Effector memory CD8-positive, alpha-beta T cell (primary cell): ENCODE measurements around the gene NT5C1A.
A peak's percentile ranks its signal among the peaks of the same experiment; 100 is the strongest.

Experiments
- ATAC-seq: fragments of 150-1000 bp; cut with Tn5 transposase; replicated peaks from 2 replicates; pipeline ENCODE4 v1.10.0; 2021; ENCODE audit warnings: mild to moderate bottlenecking, moderate library complexity
- DNase-seq, 3 experiments: peaks; one replicate each; pipeline ENCODE4 v3.0.0; 2021
- H3K27ac Mint-ChIP-seq, 2 donors: one replicate each; pipeline ENCODE4 v1.8.0; 2022; ENCODE audit warnings: mild to moderate bottlenecking in 2 of 2, mixed read lengths in 2 of 2, moderate library complexity in 2 of 2
- H3K27me3 Mint-ChIP-seq, 2 donors: one replicate each; pipeline ENCODE4 v1.8.0; 2022; ENCODE audit warnings: mixed read lengths in 2 of 2
- H3K36me3 Mint-ChIP-seq: one replicate; pipeline ENCODE4 v1.8.0; 2022; ENCODE audit warnings: mild to moderate bottlenecking, moderate library complexity, mixed read lengths; ENCODE audit not compliant: insufficient read depth
- H3K4me1 Mint-ChIP-seq, 2 donors: one replicate each; pipeline ENCODE4 v1.8.0; 2022; ENCODE audit warnings: low read depth in 2 of 2, mixed read lengths in 2 of 2
- H3K4me3 Mint-ChIP-seq, 2 donors: one replicate each; pipeline ENCODE4 v1.8.0; 2022; ENCODE audit warnings: mild to moderate bottlenecking in 2 of 2, mixed read lengths in 2 of 2, moderate library complexity in 2 of 2
- H3K9me3 Mint-ChIP-seq, 2 donors: one replicate each; pipeline ENCODE4 v1.8.0; 2022; ENCODE audit warnings: mixed read lengths in 2 of 2

NT5C1A gene

GRCh38 chr1:39650431-39650830, 21.5 kb downstream of the NT5C1A start:
- ATAC-seq, result no peak
- no peak for DNase-seq

GRCh38 chr1:39649636-39650185, 22.2 kb downstream of the NT5C1A start:
- Mint-ChIP-seq H3K27ac (no peak overlapping the region), H3K4me1 (peaks cover 0 to 4% of the 10 kb centered on the region in 2 donors)
- ATAC-seq, result no peak

More at GRCh38 chr1:39650431-39650830, 21.5 kb downstream of the NT5C1A start:
- no peaks in the 10 kb centered on the region for H3K9me3 Mint-ChIP-seq
- no peak overlapping the region for H3K4me3 Mint-ChIP-seq
- H3K4me1 Mint-ChIP-seq, result peaks cover 0 to 4% of the 10 kb centered on the region in 2 donors
- H3K36me3 Mint-ChIP-seq, result no peaks in the 10 kb centered on the region
- no peak overlapping the region for H3K27ac Mint-ChIP-seq
- H3K27me3 Mint-ChIP-seq, result peaks cover 0 to 12% of the 10 kb centered on the region in 2 donors

GRCh38 chr1:39648496-39648895, 23.4 kb downstream of the NT5C1A start:
- Mint-ChIP-seq H3K27ac (no peak overlapping the region), H3K9me3 (no peaks in the 10 kb centered on the region), H3K4me3 (no peak overlapping the region), H3K36me3 (no peaks in the 10 kb centered on the region), H3K4me1 (peaks cover 0 to 3% of the 10 kb centered on the region in 2 donors), H3K27me3 (peaks cover 0 to 4% of the 10 kb centered on the region in 2 donors)
- DNase-seq, result no peak
- no peak for ATAC-seq

More at GRCh38 chr1:39649636-39650185, 22.2 kb downstream of the NT5C1A start:
- Mint-ChIP-seq H3K9me3 (no peaks in the 10 kb centered on the region), H3K4me3 (no peak overlapping the region), H3K36me3 (no peaks in the 10 kb centered on the region), H3K27me3 (peaks cover 0 to 12% of the 10 kb centered on the region in 2 donors)
- DNase-seq, result no peak

- H3K4me3 Mint-ChIP-seq, result no peak overlapping the region
- peaks cover 0 to 11% of the 10 kb centered on the region in 2 donors for H3K27me3 Mint-ChIP-seq
- no peaks in the 10 kb centered on the region for H3K4me1 Mint-ChIP-seq
- no peaks in the 10 kb centered on the region for H3K36me3 Mint-ChIP-seq
- ATAC-seq (no peak), DNase-seq (no peak)
- H3K9me3 Mint-ChIP-seq, result no peaks in the 10 kb centered on the region
- no peak overlapping the region for H3K27ac Mint-ChIP-seq
Observed at GRCh38 chr1:39647247-39647646, 24.7 kb downstream of the NT5C1A start.

GRCh38 chr1:39646232-39647081, 25.4 kb downstream of the NT5C1A start:
- Mint-ChIP-seq H3K27ac (no peak overlapping the region), H3K9me3 (no peaks in the 10 kb centered on the region), H3K27me3 (peaks cover 0 to 11% of the 10 kb centered on the region in 2 donors), H3K4me3 (no peak overlapping the region), H3K36me3 (no peaks in the 10 kb centered on the region), H3K4me1 (no peaks in the 10 kb centered on the region)
- no peak for DNase-seq
- no peak for ATAC-seq

GRCh38 chr1:39645411-39646043, 26.4 kb downstream of the NT5C1A start:
- DNase-seq, result no peak
- Mint-ChIP-seq H3K4me3 (no peak overlapping the region), H3K27me3 (peaks cover 5 to 18% of the 10 kb centered on the region in 2 donors), H3K9me3 (no peaks in the 10 kb centered on the region), H3K27ac (no peak overlapping the region), H3K4me1 (no peaks in the 10 kb centered on the region), H3K36me3 (no peaks in the 10 kb centered on the region)
- no peak for ATAC-seq

GRCh38 chr1:39643705-39644104, 28.2 kb downstream of the NT5C1A start:
- peaks cover 6 to 27% of the 10 kb centered on the region in 2 donors for H3K27me3 Mint-ChIP-seq
- no peaks in the 10 kb centered on the region for H3K36me3 Mint-ChIP-seq
- no peak for DNase-seq
- no peak overlapping the region for H3K27ac Mint-ChIP-seq
- no peaks in the 10 kb centered on the region for H3K9me3 Mint-ChIP-seq
- ATAC-seq, result no peak
- peaks cover 0 to 5% of the 10 kb centered on the region in 2 donors for H3K4me1 Mint-ChIP-seq
- no peak overlapping the region for H3K4me3 Mint-ChIP-seq

- Mint-ChIP-seq H3K4me1 (peaks cover 0 to 5% of the 10 kb centered on the region in 2 donors), H3K36me3 (no peaks in the 10 kb centered on the region), H3K9me3 (no peaks in the 10 kb centered on the region), H3K4me3 (no peak overlapping the region), H3K27me3 (peaks cover 13 to 36% of the 10 kb centered on the region in 2 donors), H3K27ac (no peak overlapping the region)
- no peak for DNase-seq
- ATAC-seq, result no peak
Observed at GRCh38 chr1:39642796-39643195, 29.1 kb downstream of the NT5C1A start.

- Mint-ChIP-seq H3K27ac (no peak overlapping the region), H3K9me3 (no peaks in the 10 kb centered on the region), H3K4me3 (peak overlapping the region in 1 of 2 donors; percentile 41), H3K36me3 (no peaks in the 10 kb centered on the region), H3K4me1 (peaks cover 0 to 5% of the 10 kb centered on the region in 2 donors), H3K27me3 (peaks cover 28 to 56% of the 10 kb centered on the region in 2 donors)
- no peak for ATAC-seq
- DNase-seq, result no peak
Observed at GRCh38 chr1:39640861-39641260, 31.0 kb downstream of the NT5C1A start.

GRCh38 chr1:39639305-39640130, 32.4 kb downstream of the NT5C1A start, which contains the start of gene HEYL:
TSS of gene HEYL (minus strand) at chr1:39639643. CDS start at chr1:39639625, 18 bp downstream.
- H3K9me3 Mint-ChIP-seq, result no peaks in the 10 kb centered on the region
- DNase-seq, result peak; percentile 6 to 21 (median 20)
- H3K36me3 Mint-ChIP-seq, result no peaks in the 10 kb centered on the region
- peak; percentile 67 for ATAC-seq
- H3K27ac Mint-ChIP-seq, result no peak within 1 kb of the TSS
- peaks cover 33 to 69% of the 10 kb centered on the region in 2 donors for H3K27me3 Mint-ChIP-seq
- peak within 1 kb of the TSS; percentile 41 to 47 for H3K4me3 Mint-ChIP-seq
- H3K4me1 Mint-ChIP-seq, result peaks cover 0 to 5% of the 10 kb centered on the region in 2 donors

GRCh38 chr1:39638965-39639304, 33.0 kb downstream of the NT5C1A start:
- Mint-ChIP-seq H3K27me3 (peaks cover 33 to 75% of the 10 kb centered on the region in 2 donors), H3K36me3 (no peaks in the 10 kb centered on the region), H3K4me3 (peak overlapping the region in 1 of 2 donors; percentile 5), H3K27ac (no peak overlapping the region), H3K4me1 (peaks cover 0 to 5% of the 10 kb centered on the region in 2 donors), H3K9me3 (no peaks in the 10 kb centered on the region)
- ATAC-seq (no peak), DNase-seq (no peak)

- Mint-ChIP-seq H3K27me3 (peaks cover 33 to 73% of the 10 kb centered on the region in 2 donors), H3K36me3 (no peaks in the 10 kb centered on the region), H3K4me3 (no peak overlapping the region), H3K4me1 (peaks cover 0 to 5% of the 10 kb centered on the region in 2 donors), H3K27ac (no peak overlapping the region), H3K9me3 (no peaks in the 10 kb centered on the region)
- ATAC-seq (no peak), DNase-seq (no peak)
Observed at GRCh38 chr1:39637361-39637760, 34.5 kb downstream of the NT5C1A start.

GRCh38 chr1:39635871-39636210, 36.1 kb downstream of the NT5C1A start:
- peaks cover 32 to 83% of the 10 kb centered on the region in 2 donors for H3K27me3 Mint-ChIP-seq
- ATAC-seq, result no peak
- H3K27ac Mint-ChIP-seq, result no peak overlapping the region
- H3K4me1 Mint-ChIP-seq, result peaks cover 0 to 5% of the 10 kb centered on the region in 2 donors
- no peak for DNase-seq
- H3K9me3 Mint-ChIP-seq, result no peaks in the 10 kb centered on the region
- no peak overlapping the region for H3K4me3 Mint-ChIP-seq
- no peaks in the 10 kb centered on the region for H3K36me3 Mint-ChIP-seq
